ENCODE measurements around the gene SLC1A3. TPM values are rescaled to one million over a fixed set of nuclear protein-coding genes. Genes with fewer than 3 reads are reported as not detected.

Gene SLC1A3
- total RNA-seq, 4 donors from 2014 or later = 2.3 to 15.8 (median 9.9) TPM

- Histone ChIP-seq H3K4me3 (no peak overlapping the region), H3K27ac (no peak overlapping the region), H3K9me3 (no peaks in the 10 kb centered on the region), H3K36me3 (no peaks in the 10 kb centered on the region), H3K4me1 (no peaks in the 10 kb centered on the region), H3K27me3 (no peaks in the 10 kb centered on the region)
- TF ChIP-seq, protein P1, sequence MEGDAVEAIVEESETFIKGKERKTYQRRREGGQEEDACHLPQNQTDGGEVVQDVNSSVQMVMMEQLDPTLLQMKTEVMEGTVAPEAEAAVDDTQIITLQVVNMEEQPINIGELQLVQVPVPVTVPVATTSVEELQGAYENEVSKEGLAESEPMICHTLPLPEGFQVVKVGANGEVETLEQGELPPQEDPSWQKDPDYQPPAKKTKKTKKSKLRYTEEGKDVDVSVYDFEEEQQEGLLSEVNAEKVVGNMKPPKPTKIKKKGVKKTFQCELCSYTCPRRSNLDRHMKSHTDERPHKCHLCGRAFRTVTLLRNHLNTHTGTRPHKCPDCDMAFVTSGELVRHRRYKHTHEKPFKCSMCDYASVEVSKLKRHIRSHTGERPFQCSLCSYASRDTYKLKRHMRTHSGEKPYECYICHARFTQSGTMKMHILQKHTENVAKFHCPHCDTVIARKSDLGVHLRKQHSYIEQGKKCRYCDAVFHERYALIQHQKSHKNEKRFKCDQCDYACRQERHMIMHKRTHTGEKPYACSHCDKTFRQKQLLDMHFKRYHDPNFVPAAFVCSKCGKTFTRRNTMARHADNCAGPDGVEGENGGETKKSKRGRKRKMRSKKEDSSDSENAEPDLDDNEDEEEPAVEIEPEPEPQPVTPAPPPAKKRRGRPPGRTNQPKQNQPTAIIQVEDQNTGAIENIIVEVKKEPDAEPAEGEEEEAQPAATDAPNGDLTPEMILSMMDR (IDR thresholded peaks at IDR 0.05) = no peak
- TF ChIP-seq POLR2A (IDR thresholded peaks at IDR 0.05) = no peak
- intact Hi-C loops (cut with DNase I; ENCODE audit: low total_unique reads) = no loop called here
- no peak for DNase-seq
Measured at GRCh38 chr5:36593867-36594266, 12.5 kb upstream of the SLC1A3 start.

DNA sequence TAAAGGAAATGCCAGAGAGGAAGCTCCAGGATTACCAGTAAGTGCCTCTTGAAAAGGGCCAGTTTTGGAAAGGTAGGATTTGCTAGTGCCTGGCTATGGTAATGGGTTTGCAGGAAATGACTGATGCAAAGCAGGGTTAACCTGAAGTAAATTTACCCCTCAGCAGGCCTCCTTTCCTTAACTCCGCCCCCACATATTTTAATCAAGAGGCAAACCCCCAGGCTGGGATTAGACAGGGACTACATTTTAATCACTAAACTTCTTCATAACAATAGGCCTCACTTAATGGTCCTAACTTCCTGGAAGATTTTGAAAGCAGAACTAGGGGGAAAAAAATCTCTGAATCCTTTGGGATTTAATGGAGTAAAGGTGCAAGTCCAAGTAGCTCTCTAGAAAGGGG, 10.2 kb upstream of the SLC1A3 start:
- H3K4me3 ChIP-seq = no peak overlapping the region
- H3K4me1 ChIP-seq = no peaks in the 10 kb centered on the region
- TF ChIP-seq POLR2A (IDR thresholded peaks at IDR 0.05) = no peak
- TF ChIP-seq, protein P1 (IDR thresholded peaks at IDR 0.05) = no peak
- no peak for DNase-seq
- no peaks in the 10 kb centered on the region for H3K36me3 ChIP-seq
- H3K27me3 ChIP-seq = no peaks in the 10 kb centered on the region
- H3K9me3 ChIP-seq = no peaks in the 10 kb centered on the region
- no peak overlapping the region for H3K27ac ChIP-seq
- intact Hi-C loops (cut with DNase I; ENCODE audit: low total_unique reads) = no loop called here

DNA sequence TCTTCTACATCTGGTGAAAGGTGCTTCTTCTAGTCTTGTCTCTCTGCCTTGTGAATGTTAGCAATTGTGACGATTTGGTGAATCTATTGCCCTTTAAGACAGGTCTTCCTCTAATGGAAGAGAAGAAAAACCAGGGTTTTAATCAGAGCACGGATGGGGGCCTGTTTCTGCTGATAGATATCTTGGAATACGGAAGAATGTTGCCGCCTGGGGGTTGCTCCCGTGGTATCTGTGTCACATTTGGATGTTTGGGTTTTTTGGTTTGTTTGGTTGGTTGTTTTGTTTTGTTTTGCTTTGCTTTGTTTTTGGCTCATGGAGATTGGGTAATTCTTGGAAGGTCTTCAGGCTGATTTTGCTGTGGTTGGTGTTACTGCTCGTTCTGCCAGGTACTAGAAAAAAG, 9.7 kb upstream of the SLC1A3 start:
- Histone ChIP-seq H3K27me3 (no peaks in the 10 kb centered on the region), H3K9me3 (no peaks in the 10 kb centered on the region), H3K4me1 (no peaks in the 10 kb centered on the region), H3K36me3 (no peaks in the 10 kb centered on the region), H3K4me3 (no peak overlapping the region), H3K27ac (no peak overlapping the region)
- DNase-seq = no peak
- TF ChIP-seq POLR2A (IDR thresholded peaks at IDR 0.05) = no peak
- TF ChIP-seq, protein P1 (IDR thresholded peaks at IDR 0.05) = no peak
- intact Hi-C loops (cut with DNase I; ENCODE audit: low total_unique reads) = no loop called here

GRCh38 chr5:36598045-36598444, 8.4 kb upstream of the SLC1A3 start:
- no peaks in the 10 kb centered on the region for H3K4me1 ChIP-seq

GRCh38 chr5:36599986-36600779, 6.2 kb upstream of the SLC1A3 start:
- intact Hi-C loops (cut with DNase I; ENCODE audit: low total_unique reads) = no loop called here
- no peaks in the 10 kb centered on the region for H3K36me3 ChIP-seq
- H3K27me3 ChIP-seq = peaks cover 0 to 7% of the 10 kb centered on the region in 2 donors
- no peak overlapping the region for H3K27ac ChIP-seq
- no peak for DNase-seq
- no peaks in the 10 kb centered on the region for H3K4me1 ChIP-seq
- TF ChIP-seq, protein P1 (IDR thresholded peaks at IDR 0.05) = no peak
- TF ChIP-seq POLR2A (IDR thresholded peaks at IDR 0.05) = no peak
- no peaks in the 10 kb centered on the region for H3K9me3 ChIP-seq
- H3K4me3 ChIP-seq = no peak overlapping the region

More at GRCh38 chr5:36598045-36598444, 8.4 kb upstream of the SLC1A3 start:
- no peak overlapping the region for H3K27ac ChIP-seq
- no peak overlapping the region for H3K4me3 ChIP-seq
- no peaks in the 10 kb centered on the region for H3K36me3 ChIP-seq
- H3K27me3 ChIP-seq = no peaks in the 10 kb centered on the region
- intact Hi-C loops (cut with DNase I; ENCODE audit: low total_unique reads) = no loop called here
- no peaks in the 10 kb centered on the region for H3K9me3 ChIP-seq
- DNase-seq = no peak
- TF ChIP-seq POLR2A (IDR thresholded peaks at IDR 0.05) = no peak
- TF ChIP-seq, protein P1 (IDR thresholded peaks at IDR 0.05) = no peak

Measured in uterus (tissue), 4 donors.